Measurements from ENCODE around the gene TPBG. TPM values are rescaled to one million over a fixed set of nuclear protein-coding genes. Genes with fewer than 3 reads are reported as not detected.

TPBG gene
- total RNA-seq, 2 donors from 2014 or later, result 16.3 to 16.9 TPM

DNA sequence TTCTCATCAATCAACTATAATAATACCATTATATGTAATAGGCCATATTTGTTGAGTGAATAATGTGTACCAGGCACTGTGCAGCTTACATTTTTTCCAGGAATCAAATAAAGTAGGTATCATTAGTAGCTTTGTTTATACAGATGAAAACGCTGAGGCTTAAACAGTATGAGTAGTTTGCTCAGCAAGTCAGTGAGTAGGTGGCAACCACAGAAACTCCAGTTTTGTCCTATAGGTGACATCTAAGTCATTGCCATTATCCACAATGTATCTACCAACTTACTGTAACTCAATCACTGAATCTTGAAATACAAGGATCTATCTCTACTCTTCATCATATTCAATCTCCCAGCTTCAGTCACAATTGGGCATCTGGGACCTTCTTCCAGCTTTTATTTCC, 29.8 kb upstream of the TPBG start:
- H3K9ac ChIP-seq (ENCODE audit: low read depth in 2 of 2, low read length in 2 of 2), result no peak overlapping the region
- no peaks in the 10 kb centered on the region for H3K27me3 ChIP-seq
- H3K36me3 ChIP-seq, result no peaks in the 10 kb centered on the region
- H3K9me3 ChIP-seq, result no peaks in the 10 kb centered on the region
- no peak for DNase-seq
- no peak overlapping the region for H3K4me3 ChIP-seq
- H3K4me1 ChIP-seq, result no peaks in the 10 kb centered on the region
- no peak for TF ChIP-seq CTCF (IDR thresholded peaks at IDR 0.05)
- intact Hi-C loops (cut with DNase I), result no loop called here
- H3K27ac ChIP-seq, result no peak overlapping the region

DNA sequence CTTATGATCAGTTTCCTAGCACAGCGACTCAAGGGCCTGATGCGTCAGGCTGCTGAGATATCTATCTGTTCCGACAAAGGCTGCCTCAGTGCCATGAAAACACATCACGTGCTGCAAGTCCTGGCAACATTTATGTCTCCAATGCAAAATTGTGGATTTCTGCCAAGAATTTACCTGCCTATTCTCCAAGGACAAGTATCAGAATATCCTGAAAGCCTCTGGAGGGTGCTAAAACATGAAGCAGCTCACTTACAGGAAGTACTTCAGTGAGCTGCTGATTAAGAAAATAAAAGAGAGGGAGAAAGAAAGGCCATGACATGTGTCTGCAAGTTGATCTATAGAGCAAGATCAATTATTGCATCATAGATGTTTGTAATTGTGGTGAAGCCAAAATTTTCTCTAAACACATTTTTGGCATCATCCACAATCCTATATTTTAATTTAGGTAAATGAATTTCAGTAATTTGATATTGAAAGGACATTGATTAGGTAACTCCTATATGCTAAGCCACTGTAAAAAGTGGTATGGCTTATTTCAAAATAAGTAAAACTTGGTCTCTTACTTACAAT, 25.8 kb upstream of the TPBG start:
- DNase-seq, result no peak
- Histone ChIP-seq H3K9ac (ENCODE audit: low read depth in 2 of 2, low read length in 2 of 2) (no peak overlapping the region), H3K27me3 (no peaks in the 10 kb centered on the region), H3K9me3 (no peaks in the 10 kb centered on the region), H3K4me1 (no peaks in the 10 kb centered on the region), H3K27ac (no peak overlapping the region), H3K36me3 (no peaks in the 10 kb centered on the region), H3K4me3 (no peak overlapping the region)
- intact Hi-C loops (cut with DNase I), result no loop called here
- TF ChIP-seq CTCF (IDR thresholded peaks at IDR 0.05), result no peak

GRCh38 chr6:82348130-82348529, 15.5 kb upstream of the TPBG start:
- H3K4me3 ChIP-seq, result no peak overlapping the region
- H3K27me3 ChIP-seq, result no peaks in the 10 kb centered on the region
- intact Hi-C loops (cut with DNase I), result no loop called here
- H3K4me1 ChIP-seq, result no peaks in the 10 kb centered on the region
- no peak overlapping the region for H3K27ac ChIP-seq
- DNase-seq, result no peak
- no peak for TF ChIP-seq CTCF (IDR thresholded peaks at IDR 0.05)
- H3K36me3 ChIP-seq, result no peaks in the 10 kb centered on the region
- no peak overlapping the region for H3K9ac ChIP-seq (ENCODE audit: low read depth in 2 of 2, low read length in 2 of 2)
- no peaks in the 10 kb centered on the region for H3K9me3 ChIP-seq

GRCh38 chr6:82353848-82354247, 9.8 kb upstream of the TPBG start:
- intact Hi-C loops (cut with DNase I), result no loop called here

DNA sequence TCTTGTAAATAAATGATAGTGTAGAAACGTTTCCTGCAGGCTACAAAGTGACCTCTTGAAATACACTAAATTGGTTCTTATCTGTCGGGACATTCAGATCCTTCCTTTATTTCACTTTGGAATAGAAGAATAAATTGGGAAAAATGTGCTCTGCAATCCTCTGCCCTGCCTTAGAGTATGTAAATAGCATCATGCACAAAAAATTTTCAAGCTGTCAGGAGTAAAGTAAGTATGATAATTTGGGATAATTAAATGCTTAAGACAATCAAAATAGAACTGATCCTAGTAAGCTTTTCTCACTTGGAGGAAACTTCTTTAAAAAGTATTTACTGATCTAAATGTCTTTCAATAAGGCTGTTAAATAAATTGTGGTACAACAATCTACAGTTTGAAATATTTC, 3.1 kb upstream of the TPBG start:
- Histone ChIP-seq H3K27ac (no peak overlapping the region), H3K9me3 (no peaks in the 10 kb centered on the region), H3K4me3 (no peak overlapping the region), H3K9ac (ENCODE audit: low read depth in 2 of 2, low read length in 2 of 2) (no peak overlapping the region), H3K27me3 (peaks cover 7% of the 10 kb centered on the region), H3K36me3 (no peaks in the 10 kb centered on the region), H3K4me1 (no peaks in the 10 kb centered on the region)
- no peak for TF ChIP-seq CTCF (IDR thresholded peaks at IDR 0.05)
- no peak for DNase-seq
- intact Hi-C loops (cut with DNase I), result loop anchor here (10.0 kb wide), 1 partner anchor 694 kb away; no protein-coding TSS in a partner anchor

More at GRCh38 chr6:82353848-82354247, 9.8 kb upstream of the TPBG start:
- no peak for TF ChIP-seq CTCF (IDR thresholded peaks at IDR 0.05)
- DNase-seq, result no peak
- no peaks in the 10 kb centered on the region for H3K36me3 ChIP-seq
- H3K9ac ChIP-seq (ENCODE audit: low read depth in 2 of 2, low read length in 2 of 2), result no peak overlapping the region
- no peaks in the 10 kb centered on the region for H3K27me3 ChIP-seq
- H3K4me1 ChIP-seq, result no peaks in the 10 kb centered on the region
- no peak overlapping the region for H3K27ac ChIP-seq
- no peak overlapping the region for H3K4me3 ChIP-seq
- no peaks in the 10 kb centered on the region for H3K9me3 ChIP-seq

All from colonic mucosa (tissue), 4 donors.